Tibial nerve (tissue), 4 donors: Measurements from ENCODE around the gene SFXN1.

Experiments used
- CTCF ChIP-seq, 5 experiments: fragments of 200-600 bp in 3 of 5; fragments of 450-650 bp in 2 of 5; sonication (generic) in 3 of 5; IDR thresholded peaks; one replicate each; pipeline ENCODE4 v1.5.1; 2016 to 2019; ENCODE audit warnings: antibody characterized with exemption in 5 of 5, mild to moderate bottlenecking in 3 of 5, moderate library complexity in 2 of 5
- EP300 ChIP-seq, 2 donors: sonication (generic); formaldehyde crosslinking; IDR thresholded peaks; one replicate each; pipeline ENCODE4 v1.6.1; 2017; ENCODE audit warnings: antibody characterized with exemption in 2 of 2, mild to moderate bottlenecking in 1 of 2

DNA sequence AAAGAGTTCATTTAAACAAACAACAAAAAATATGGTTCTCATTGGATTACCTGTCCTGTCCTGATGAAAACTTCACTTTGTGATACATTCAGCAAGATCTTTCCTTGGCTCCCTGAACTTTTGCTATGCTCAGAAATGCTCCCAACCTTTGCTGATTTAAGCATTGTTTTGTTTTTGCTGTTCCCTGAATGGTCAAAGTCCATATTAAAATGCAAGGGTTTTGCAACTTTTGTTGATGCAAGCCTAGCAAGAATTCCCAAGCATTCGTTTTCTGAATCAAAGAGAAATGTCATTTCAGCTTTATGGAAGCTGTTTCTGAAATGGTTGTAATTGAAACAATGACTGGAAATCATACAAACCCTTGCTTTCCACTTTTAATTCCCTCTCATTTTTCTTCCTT lies 3.1 kb upstream of the SFXN1 start:
- TF ChIP-seq EP300 (IDR thresholded peaks at IDR 0.05) (no peak), CTCF (IDR thresholded peaks at IDR 0.05) (no peak)
